ENCODE data around the gene SMAP2.
A peak's percentile ranks its signal among the peaks of the same experiment; 100 is the strongest.

The SMAP2 gene

GRCh38 chr1:40390857-40391256 lies 17.3 kb downstream of the SMAP2 start:
- no peak for TF ChIP-seq CTCF (conservative IDR thresholded peaks at IDR 0.05; ENCODE audit: low read depth, low read length)
- H3K27ac ChIP-seq = peak overlapping the region; percentile 68; the same call in 1 of the 2 replicates
- no peak overlapping the region for H2AFZ ChIP-seq (ENCODE audit: low read depth)
- H3K4me1 ChIP-seq (ENCODE audit: low read depth, poor library complexity, severe bottlenecking) = peaks cover 64% of the 10 kb centered on the region
- peaks cover 81% of the 10 kb centered on the region for H3K79me2 ChIP-seq (ENCODE audit: insufficient read depth, low read depth)
- H3K4me2 ChIP-seq = peak overlapping the region; percentile 85; the same call in 1 of the 2 replicates
- no peaks in the 10 kb centered on the region for H4K20me1 ChIP-seq (ENCODE audit: insufficient read depth)
- no peak overlapping the region for H3K4me3 ChIP-seq (IDR thresholded peaks at IDR 0.05; ENCODE audit: insufficient read depth, low read depth, low read length)
- H3K36me3 ChIP-seq (ENCODE audit: insufficient read depth) = no peaks in the 10 kb centered on the region
- no peak overlapping the region for H3K9ac ChIP-seq
- no peaks in the 10 kb centered on the region for H3K27me3 ChIP-seq (ENCODE audit: insufficient read depth, low read depth)

GRCh38 chr1:40391688-40392145 lies 18.2 kb downstream of the SMAP2 start:
- H4K20me1 ChIP-seq (ENCODE audit: insufficient read depth) = no peaks in the 10 kb centered on the region
- H3K27me3 ChIP-seq (ENCODE audit: insufficient read depth, low read depth) = no peaks in the 10 kb centered on the region
- H3K36me3 ChIP-seq (ENCODE audit: insufficient read depth) = no peaks in the 10 kb centered on the region
- TF ChIP-seq CTCF (conservative IDR thresholded peaks at IDR 0.05; ENCODE audit: low read depth, low read length) = no peak
- no peak overlapping the region for H3K9ac ChIP-seq
- no peak overlapping the region for H3K4me3 ChIP-seq (IDR thresholded peaks at IDR 0.05; ENCODE audit: insufficient read depth, low read depth, low read length)
- H3K4me1 ChIP-seq (ENCODE audit: low read depth, poor library complexity, severe bottlenecking) = peaks cover 56% of the 10 kb centered on the region
- H3K4me2 ChIP-seq = 0 out of 2 replicates have a peak overlapping the region, but pooled peaks have one; percentile 22
- no peak overlapping the region for H2AFZ ChIP-seq (ENCODE audit: low read depth)
- peaks cover 74% of the 10 kb centered on the region for H3K79me2 ChIP-seq (ENCODE audit: insufficient read depth, low read depth)
- no peak overlapping the region for H3K27ac ChIP-seq

- Histone ChIP-seq H3K27me3 (ENCODE audit: insufficient read depth, low read depth) (no peaks in the 10 kb centered on the region), H3K9ac (no peak overlapping the region), H3K27ac (no peak overlapping the region), H3K4me2 (0 out of 2 replicates have a peak overlapping the region, but pooled peaks have one; percentile 22), H3K79me2 (ENCODE audit: insufficient read depth, low read depth) (peaks cover 69% of the 10 kb centered on the region), H4K20me1 (ENCODE audit: insufficient read depth) (no peaks in the 10 kb centered on the region), H3K36me3 (ENCODE audit: insufficient read depth) (no peaks in the 10 kb centered on the region), H3K4me3 (IDR thresholded peaks at IDR 0.05; ENCODE audit: insufficient read depth, low read depth, low read length) (no peak overlapping the region), H3K4me1 (ENCODE audit: low read depth, poor library complexity, severe bottlenecking) (peaks cover 51% of the 10 kb centered on the region), H2AFZ (ENCODE audit: low read depth) (no peak overlapping the region)
- TF ChIP-seq CTCF (conservative IDR thresholded peaks at IDR 0.05; ENCODE audit: low read depth, low read length) = no peak
Measured at GRCh38 chr1:40392221-40392620, 18.7 kb downstream of the SMAP2 start.

- TF ChIP-seq CTCF (conservative IDR thresholded peaks at IDR 0.05; ENCODE audit: low read depth, low read length) = no peak
- Histone ChIP-seq H2AFZ (ENCODE audit: low read depth) (no peak overlapping the region), H3K27me3 (ENCODE audit: insufficient read depth, low read depth) (no peaks in the 10 kb centered on the region), H3K9ac (no peak overlapping the region), H3K27ac (no peak overlapping the region), H3K79me2 (ENCODE audit: insufficient read depth, low read depth) (peaks cover 63% of the 10 kb centered on the region), H3K36me3 (ENCODE audit: insufficient read depth) (no peaks in the 10 kb centered on the region), H3K4me3 (IDR thresholded peaks at IDR 0.05; ENCODE audit: insufficient read depth, low read depth, low read length) (no peak overlapping the region), H4K20me1 (ENCODE audit: insufficient read depth) (no peaks in the 10 kb centered on the region), H3K4me2 (no peak overlapping the region), H3K4me1 (ENCODE audit: low read depth, poor library complexity, severe bottlenecking) (peaks cover 46% of the 10 kb centered on the region)
Measured at GRCh38 chr1:40393173-40393572, 19.6 kb downstream of the SMAP2 start.
